HG02970 (cell line): ENCODE measurements around the gene DNAL4.

ENCODE experiments used
- ATAC-seq: cut with Tn5 transposase; IDR thresholded peaks from one replicate; pipeline ENCODE4 v1.9.1; 2021; ENCODE audit warnings: mild to moderate bottlenecking, moderate library complexity, moderate number of reproducible peaks; ENCODE audit not compliant: unreplicated experiment, low FRiP score

The DNAL4 gene

GRCh38 chr22:38760477-38761201 is 33.3 kb downstream of the DNAL4 start:
- ATAC-seq: no peak

DNA sequence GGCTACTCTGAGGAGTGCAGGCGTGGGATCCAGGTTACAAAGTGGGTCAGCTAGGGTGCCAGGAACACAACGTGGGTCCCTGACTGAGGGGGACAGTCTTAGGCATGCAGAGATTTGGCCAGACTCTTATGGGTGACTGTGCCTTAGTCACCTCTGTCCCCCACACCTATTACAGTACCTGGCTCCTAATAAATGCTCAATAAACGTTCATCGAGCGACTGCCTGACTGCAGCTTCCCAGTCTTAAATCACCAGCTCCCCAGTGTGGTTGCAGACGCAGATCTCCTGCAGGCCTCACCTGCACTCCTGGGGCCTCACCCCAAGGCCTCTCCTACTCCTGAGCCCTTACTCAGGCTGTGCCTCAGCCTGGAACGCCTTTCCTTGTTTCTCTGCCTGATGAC is 34.9 kb downstream of the DNAL4 start:
- ATAC-seq: no peak

GRCh38 chr22:38758276-38758945 is 35.5 kb downstream of the DNAL4 start:
- ATAC-seq: no peak

GRCh38 chr22:38757464-38757757 is 36.5 kb downstream of the DNAL4 start:
- no peak for ATAC-seq

DNA sequence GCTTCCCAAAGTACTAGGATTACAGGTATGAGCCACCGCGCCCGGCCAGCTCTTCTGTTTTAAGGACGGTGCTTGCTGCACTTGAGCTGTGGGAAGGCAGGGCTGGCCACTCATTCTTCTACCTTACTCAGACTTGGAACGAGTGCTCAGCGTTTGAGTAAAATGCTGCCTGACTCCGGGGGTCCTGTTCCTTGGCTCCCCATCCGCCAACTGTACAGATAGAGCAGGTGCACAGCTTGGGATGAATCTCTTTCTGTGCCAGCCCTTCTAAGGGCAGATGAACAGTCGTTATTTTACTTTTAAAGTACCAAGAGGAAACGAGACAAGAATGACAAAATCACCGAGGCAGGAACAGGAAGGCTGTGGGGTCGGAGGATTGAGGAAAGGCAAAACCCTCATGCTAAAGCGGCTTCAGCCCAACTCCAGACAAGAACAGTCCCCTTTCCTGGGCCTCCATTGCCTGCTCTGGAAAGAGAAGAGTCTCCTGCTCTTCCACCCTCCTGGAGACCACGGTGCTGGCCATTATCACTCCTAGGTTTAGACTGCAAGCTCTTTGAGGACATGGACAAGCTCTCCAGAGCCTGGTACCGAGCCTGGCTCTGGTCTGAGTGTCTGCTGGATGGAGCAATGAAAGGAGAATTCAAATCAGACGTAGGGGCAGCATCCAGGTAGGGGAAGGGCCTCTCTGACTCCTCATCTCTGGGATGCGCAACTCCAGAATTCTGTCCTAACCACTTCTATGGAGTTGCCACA is 37.1 kb downstream of the DNAL4 start:
- ATAC-seq: no peak

- ATAC-seq: peak; percentile 64
Observed at GRCh38 chr22:38755911-38756532, 37.9 kb downstream of the DNAL4 start, which contains the start of gene SUN2. Gene SUN2 (minus strand): TSS chr22:38755998. CDS start chr22:38752628, 3,370 bp downstream.

DNA sequence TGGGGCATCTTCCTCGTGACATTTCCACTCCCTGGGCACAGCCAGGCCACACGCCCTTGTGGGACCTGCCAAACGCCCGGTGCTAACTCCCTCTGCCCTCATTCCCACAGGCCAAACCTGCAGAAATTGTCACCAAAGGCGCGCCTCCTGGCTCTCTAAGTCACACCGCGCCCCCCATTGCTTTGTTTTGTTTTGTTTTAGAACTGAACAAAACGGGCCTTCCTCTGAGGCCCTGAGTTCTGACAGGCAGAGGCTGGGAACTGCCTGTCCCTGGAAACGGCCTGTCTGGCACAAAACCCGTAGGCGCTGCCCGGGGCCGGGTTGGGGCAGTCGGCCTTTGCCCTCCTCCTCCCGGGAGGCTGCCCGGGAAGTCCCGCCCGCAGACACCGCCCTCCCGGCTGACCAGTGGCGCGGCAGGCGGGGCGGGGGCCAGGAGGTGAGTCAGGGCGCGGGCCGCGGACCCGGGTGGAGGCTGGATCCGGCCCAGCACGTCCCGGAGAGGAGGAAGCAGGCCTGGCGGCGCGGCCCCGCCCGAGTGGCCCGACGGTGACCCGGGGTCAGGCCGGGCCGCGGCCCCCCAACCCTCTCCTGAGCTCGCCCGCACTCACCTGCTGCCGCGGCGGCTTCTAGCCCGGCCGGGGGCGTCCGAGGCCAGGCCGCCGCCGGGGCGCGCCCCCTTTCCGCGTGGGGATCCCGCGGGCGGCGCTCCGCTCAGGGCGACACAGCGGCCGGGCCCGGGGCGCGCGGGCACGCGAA is 38.6 kb downstream of the DNAL4 start:
- ATAC-seq: peak; percentile 41

DNA sequence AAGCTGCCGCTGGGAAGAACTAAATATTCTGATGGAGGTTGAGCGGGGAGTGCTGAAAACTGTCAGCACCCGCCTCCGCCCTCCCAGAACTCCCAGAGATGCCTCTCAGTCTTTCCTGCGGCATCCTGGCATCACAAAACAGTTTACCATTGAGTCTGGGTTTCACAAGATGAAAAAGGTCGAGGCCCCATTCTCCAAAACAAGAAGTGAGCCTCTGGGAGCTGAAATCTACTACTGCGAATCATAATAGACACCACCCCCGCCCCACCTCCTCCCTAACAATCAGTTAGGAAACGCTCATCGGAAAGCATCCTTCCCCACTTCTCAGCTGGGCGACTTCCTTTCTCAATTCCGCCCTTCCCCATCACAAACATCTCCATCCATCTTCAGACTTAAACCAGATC is 39.2 kb downstream of the DNAL4 start:
- ATAC-seq: no peak

GRCh38 chr22:38753948-38754750 is 39.8 kb downstream of the DNAL4 start:
- ATAC-seq: no peak

- no peak for ATAC-seq
Observed at GRCh38 chr22:38751422-38752346, 42.3 kb downstream of the DNAL4 start.

DNA sequence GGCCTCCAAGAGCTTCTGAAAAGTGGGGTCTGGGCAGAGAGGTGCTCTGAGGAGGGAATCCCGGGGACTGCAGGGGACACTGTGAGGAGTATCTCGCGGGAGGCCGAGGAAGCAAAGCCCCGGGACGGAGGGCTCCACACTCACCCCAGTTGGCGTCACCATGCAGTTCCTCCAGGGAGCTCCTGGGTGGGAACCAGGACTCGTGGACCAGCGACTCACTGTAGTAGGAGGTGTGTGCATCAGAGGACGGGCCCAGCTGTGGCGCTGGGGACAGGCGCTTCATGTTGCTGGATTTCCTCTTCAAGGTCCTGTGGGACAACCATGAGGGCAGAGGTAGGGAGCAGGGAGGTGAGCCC is 42.9 kb downstream of the DNAL4 start:
- no peak for ATAC-seq

- no peak for ATAC-seq
Observed at GRCh38 chr22:38750638-38751037, 43.3 kb downstream of the DNAL4 start.

DNA sequence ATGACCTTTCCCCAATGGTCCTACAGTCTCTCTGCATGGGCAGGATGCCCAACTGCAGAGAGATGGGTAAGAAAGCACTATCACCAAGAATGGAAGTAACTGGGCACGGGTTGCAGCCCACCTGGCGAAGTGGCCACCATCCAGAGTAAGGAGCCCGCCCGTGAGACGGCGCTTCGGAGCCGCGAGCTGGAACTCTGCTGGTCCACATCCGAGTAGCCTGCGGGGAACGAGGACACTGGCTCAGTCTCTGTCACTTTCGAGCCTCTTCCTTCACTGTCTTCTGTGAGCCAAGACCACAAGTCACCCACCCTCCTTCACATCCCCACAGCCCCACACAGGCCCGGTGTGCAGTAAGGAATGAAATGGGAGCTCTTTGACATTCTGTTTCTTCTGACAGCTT is 43.8 kb downstream of the DNAL4 start:
- no peak for ATAC-seq

DNA sequence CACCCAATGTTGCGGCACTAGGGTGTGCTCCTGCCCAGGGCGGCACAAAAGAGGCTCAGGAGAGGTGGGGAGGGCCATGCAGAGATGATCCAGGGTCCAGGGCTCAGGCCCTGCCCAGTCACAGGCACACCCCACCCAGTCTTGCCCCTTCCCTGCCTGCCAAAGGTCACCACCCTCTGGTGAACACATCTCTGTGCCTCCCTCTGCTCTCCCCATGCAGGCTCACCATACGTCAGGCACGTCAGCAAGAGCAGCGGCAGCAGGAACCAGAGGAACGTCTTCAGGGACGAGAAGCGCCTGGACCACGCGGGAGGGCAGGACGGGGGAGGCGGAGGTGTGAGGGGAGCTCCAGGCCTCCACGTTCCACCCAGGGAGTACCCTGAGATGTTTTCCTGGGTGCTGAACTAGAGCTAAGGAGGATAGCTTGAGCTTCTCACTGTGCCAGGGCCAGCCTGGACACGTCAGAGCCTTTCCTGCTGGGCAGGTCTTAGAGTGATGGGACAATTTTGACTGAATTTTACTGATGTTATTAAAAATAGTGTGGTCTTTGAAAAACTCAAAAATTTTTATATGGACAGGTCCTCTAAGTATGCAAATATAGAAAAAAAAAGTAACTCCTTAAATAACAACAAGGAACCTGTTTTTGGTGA is 45.3 kb downstream of the DNAL4 start:
- no peak for ATAC-seq

DNA sequence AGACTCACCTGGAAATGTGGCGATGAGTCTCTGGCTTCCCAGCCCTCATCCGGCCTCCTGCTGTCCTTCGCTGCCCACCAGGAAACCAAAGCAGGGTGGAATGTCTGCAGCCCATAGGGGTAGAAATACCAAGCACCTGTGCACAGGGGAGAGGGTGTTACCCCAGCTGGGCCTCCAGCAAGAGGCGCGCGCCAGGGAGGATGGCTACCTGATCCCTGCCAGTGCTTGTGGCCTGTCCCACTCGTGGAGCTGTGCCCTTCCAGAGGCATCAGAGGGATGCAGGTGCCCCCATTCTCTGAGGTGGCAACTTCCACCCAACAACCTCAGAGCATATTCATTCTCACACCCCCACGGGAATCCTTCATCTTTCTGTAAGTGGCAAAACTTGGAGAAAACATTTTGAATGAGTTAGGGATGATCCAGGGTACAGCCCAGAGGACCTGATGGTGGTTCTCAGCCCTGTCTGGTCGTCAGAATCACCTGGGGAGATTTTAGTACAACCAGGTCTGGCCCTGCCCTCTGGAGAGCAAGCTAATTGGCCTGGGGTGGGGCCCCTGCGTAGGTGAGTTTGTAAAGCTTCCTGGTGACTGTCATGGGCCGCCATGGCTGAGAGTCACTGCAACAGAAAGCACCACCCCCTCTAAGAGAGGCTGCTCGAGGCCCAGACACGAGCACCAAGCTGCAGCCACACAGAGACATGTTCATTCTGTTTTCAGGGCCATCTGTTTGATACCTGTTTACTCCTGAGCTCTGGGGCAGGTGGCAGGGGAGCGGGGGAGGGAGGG is 48.1 kb downstream of the DNAL4 start:
- ATAC-seq: no peak

DNA sequence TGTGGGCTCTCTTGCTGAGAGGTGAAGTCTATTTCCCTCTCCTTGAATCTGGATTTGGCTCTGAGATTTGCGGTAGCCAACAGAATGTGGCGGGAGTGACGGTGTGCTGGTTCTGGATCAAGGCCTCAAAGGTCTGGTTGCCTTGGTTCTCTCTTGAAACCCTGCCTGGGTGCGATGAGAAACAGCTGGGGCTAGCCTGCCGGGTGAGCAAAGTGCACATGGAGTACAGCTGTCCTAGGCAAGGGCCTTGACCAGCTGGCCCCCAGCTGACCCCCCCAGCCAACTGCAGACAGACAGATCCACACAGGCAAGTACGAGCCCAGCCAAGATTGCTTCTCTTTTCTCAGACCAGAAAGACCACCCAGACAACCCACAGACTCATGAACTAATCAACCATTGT is 49.0 kb downstream of the DNAL4 start:
- ATAC-seq: no peak

GRCh38 chr22:38742176-38742942 is 51.6 kb downstream of the DNAL4 start:
- ATAC-seq: no peak
